GM21576 (cell line): ENCODE results near the gene ABAT.

ENCODE experiments used
- ATAC-seq: cut with Tn5 transposase; IDR thresholded peaks from one replicate; pipeline ENCODE4 v1.9.1; 2021; ENCODE audit warnings: mild to moderate bottlenecking, moderate library complexity; ENCODE audit not compliant: unreplicated experiment

Gene ABAT

DNA sequence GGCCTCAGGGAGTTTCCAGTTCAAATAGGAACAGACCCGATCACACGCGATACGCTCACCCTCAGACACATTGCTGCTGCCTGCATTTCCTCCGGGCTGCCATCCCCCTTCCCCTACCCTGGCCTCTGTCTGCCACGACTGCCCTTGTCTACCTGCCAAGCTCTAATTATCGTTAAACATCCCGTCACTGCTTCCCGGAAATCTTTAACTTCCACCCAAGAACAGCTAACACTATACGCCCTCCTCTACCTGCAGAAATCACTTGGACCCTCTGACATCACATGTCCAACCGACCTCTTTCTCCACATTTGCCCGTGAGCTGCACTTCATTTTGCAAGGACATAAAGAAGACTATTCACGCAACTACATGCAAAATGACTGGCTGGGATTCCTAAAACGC, 40.4 kb downstream of the ABAT start:
- ATAC-seq: no peak

DNA sequence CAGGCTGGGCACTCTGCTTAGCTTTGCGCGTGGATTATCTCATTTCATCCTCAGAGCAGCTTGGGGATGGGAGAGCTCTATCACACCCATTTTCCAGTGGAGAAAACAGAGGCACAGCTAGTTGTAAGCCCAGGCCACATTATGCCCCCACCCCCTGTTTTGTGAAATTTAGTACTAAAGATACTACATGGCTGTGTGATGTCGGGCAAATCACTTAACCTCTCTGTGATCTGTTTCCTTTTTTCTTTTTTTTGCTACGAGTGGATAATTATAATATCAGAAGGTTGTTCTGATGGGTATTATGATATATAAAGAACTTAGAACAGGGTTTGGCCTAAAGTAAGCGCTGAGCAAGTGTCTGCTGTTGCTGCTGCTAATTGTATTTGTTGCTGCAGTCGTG, 41.6 kb downstream of the ABAT start:
- no peak for ATAC-seq

DNA sequence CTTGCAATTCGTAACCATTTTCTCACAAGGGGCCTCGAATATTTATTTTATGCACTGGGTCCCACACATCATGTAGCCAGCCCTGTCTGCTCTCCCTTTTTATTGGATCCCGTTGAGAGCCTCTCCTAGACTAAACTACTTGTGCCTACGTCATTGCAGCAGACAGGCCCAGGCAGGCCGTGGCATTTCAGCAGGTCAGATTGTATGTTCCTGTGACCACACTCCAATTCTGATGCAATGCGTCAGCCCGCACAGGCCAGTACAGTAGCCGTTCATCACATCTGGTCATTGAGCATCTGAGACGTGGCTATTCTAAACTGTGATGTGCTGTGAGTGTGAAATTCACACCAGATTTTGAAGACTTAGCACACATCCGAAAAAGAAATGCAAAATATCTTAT, 42.2 kb downstream of the ABAT start:
- no peak for ATAC-seq

DNA sequence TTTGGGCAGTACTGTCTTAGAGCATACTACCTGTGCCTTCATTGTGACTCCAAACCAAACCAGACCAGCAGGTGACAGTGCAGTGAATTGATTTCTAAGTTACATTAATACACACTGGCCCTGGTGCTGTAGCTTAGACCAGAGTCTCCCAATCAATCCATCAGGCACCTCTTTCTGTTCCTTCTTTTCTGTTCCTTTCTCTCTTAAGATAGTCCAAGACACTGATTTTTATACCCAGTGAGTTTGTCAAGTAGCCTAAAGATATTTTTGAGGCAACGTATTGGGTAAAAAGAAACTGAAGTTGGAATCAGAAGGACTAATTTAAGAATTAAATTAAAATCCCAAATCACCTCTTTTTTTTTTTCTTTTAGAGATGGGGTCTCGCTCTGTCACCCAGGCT, 43.1 kb downstream of the ABAT start:
- no peak for ATAC-seq

DNA sequence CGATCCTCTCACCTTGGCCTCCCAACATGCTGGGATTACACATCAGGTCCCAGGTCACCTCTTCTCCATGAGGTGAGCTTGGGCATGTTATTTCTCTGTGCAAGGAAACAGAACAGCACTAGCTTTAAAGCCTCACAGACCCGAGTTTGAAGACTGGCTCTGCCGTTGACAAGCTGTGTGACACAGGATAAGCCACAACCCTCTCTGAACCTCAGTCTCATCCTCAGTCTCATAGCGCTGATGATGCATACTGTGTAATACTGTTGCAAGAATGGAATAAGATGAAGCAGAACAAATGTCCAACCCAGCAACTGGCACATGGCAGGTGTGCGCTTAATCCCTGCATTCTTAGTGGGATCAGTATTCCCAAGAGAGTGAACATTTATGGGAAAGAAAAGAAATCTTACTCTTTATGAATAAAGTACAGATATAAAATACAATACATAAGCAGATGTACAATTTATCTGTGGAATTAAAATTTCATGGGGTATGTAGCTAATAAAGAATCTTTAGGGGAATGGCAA, 43.5 kb downstream of the ABAT start:
- ATAC-seq: no peak

DNA sequence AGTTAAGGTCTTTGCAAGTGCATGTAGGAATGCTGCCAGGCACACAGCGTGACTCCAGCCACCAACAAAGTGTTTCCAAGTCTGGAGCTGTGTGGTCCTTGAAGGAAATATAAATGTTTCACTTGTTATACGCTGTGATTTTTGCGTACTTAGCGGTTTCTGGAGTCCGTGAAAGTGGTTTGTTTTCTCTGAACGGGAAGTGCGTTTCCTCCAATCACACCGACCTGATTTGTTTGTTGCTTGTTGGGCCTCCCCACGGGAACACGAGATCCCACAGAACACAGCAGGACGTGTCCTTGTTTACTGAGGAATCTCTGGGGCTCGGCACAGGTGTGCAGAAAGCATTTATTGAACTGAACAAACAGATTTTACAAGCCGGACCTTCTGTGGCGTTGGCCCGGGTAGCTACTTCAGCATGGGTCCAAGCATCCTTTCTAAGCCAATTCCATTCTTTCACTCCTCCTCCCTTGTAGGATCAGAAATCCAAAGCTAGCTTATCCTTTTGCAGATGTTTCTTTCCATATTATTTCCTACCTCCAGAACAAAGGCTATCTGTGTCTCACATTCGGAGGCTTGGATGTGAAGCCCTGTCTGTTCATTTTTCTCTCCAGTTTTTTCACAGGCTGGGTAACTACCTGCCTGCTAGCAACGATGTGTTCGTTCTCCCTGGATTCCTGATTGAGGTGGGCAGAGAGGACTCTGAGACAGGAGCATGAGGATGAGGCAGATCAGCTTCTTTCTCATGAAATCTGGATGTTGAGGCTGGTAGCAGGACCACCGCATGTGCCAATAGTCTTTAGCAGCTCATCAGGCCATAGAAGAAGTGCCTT, 44.6 kb downstream of the ABAT start:
- no peak for ATAC-seq

DNA sequence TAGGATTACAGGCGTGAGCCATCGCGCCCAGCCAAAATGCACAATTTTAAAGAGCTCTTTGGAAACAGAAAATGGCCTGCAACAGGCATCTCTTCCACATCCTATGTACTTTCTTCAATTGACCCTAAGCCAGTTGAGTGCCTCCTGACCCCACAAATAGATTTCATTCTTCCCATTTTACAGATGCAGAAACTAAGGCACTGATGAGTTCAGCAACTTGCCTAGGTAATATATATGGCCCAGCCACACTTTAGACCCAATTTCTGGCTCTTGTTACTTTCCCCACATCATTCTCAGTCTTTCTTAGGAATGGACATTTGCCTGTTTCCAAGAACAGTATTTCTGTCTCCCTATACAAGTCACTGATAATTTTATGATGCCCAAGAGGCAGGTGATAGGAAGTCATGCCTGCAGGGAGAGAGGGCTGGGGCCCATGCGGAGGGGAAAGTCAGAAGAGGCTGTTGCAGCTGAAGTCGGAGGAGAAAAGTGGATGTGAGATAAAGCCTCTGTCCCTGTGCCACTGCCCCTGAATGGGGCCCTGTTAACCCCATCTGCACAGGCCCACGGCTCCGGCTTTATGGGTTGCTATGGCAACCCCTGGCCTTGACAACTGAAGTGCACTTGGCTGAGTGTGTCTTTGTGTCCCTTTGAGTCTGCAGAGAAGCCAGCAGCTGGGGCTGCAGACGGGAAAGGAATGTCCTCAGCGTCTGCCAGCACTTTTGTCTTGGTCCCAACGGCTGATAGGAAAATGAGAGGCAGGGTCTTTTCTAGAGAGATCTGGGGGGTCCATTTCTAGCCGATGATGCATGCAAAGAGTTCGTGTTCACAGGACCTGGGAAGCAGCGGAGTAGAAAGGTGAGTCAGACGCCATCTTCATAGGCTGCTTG, 45.9 kb downstream of the ABAT start:
- ATAC-seq: no peak

DNA sequence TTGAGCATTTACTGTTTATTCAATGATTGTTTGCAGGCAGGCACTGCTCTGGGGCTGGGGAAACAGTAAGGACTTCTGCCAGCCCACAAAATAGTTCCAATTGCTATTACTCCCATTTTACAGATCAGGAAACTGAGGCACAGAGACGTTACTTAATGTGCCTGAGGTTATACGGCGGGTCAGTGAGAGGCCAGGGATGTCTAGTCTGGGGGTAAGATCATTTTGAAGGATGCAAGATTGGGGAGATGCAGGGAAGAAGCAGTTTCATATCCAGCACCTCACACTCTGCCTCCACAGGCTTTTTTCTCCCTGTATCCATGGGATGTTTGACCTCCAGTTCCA, 46.5 kb downstream of the ABAT start:
- no peak for ATAC-seq

DNA sequence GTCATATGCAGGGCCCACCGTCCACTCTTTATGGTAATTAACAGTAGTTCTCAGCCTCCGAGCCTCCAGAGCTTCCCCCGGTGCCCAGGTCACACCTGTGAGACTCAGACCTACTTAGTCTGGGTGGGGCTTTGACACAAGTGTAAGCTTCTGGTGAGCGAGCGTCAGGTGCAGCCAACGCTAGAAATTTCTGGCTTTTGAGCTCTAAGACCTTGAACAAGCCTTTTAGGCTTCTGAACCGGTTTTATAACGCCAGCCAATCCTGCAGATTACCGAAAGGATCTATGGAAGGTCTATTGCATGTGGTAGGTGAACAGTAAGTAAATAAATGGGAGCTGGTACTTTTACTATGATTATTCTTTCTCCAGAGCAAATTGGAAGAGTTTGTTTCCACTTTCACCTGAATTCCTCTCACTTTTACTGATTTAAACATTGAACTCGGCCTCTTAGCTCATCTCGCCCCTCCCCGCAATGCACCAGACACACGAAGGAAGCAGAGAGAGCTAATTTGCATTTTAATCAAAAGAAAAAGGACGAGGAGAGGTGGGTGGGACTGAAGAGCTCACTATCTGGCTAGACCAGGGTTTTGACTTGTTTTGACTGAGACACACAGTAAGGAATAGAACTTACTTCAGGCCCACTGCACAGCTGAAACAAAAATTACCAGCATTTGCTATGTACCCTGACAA, 47.1 kb downstream of the ABAT start:
- ATAC-seq: no peak

DNA sequence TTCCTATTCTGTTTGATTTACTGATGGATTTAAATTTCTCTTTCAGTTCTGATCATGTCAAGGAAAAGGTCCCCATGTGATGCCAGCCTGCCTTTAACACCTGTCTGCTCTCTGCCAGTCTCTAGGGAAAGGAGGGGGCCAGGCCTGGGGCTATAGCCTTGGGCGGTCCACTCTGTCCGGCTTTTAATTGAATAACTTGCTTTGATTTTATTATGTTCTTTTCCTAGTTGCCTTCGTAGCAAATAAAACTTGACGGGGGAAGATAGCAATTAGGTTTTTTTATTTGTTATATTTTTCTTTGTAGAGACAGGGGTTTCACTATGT, 47.6 kb downstream of the ABAT start:
- ATAC-seq: no peak

DNA sequence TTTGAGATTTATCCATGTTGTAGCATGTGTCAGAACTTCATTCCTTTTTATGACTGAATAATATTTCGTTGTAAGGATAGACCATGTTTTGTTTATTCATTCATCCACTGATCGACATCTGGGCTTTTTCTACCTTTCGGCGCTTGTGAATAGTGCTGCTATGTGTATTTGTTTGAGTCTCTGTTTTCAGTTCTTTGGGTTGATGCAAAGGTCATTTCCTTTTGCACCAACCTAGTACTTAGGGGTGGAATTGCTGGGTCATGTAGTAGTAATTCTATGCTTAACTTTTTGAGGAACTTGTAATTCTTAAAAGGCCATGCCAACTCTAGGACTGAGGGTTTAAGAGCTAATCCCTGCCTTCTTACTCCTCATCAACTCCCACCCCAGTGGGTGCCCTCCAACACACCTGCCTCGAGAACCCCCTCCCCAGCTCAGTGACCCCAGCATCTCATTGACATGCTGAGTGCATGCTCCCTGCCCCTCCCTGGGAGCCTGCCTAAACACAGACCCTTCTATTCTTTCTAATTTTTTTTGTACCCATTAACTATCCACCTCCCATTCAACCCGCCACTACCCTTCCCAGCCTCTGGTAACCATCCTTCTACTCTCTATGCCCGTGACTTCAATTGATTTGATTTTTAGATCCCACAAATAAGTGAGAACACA, 51.2 kb downstream of the ABAT start:
- no peak for ATAC-seq

DNA sequence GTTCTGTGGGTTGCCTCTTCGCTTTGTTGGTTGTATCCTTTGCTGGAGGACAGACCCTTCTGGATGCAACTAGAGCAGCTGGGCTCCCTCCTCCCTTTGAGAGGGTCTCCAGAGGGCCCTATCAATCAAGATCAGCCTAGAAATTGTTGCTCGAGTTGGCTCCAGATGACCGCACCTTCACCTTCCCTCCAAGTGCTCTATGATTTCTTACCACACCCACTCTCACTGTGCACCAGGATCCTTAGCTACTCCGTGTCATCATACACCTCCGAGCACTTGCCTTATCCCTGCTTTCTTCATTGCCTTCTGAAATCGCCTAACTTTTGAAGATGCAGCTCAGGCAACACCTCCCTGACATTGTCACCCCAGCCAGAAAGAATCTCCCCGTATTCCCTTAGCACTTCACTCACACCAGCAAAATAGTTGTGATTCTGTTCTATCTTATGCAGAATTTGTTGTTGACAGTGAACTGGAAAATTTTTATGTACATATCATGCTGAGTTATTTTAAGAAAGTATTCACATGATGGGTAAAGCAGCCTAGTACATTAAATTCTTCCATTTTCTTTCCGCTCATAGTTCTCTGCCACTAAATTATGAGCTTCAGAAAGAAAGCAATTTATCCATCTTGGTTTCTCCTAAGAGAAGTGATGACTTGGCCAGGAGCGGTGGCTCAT, 52.9 kb downstream of the ABAT start:
- no peak for ATAC-seq

DNA sequence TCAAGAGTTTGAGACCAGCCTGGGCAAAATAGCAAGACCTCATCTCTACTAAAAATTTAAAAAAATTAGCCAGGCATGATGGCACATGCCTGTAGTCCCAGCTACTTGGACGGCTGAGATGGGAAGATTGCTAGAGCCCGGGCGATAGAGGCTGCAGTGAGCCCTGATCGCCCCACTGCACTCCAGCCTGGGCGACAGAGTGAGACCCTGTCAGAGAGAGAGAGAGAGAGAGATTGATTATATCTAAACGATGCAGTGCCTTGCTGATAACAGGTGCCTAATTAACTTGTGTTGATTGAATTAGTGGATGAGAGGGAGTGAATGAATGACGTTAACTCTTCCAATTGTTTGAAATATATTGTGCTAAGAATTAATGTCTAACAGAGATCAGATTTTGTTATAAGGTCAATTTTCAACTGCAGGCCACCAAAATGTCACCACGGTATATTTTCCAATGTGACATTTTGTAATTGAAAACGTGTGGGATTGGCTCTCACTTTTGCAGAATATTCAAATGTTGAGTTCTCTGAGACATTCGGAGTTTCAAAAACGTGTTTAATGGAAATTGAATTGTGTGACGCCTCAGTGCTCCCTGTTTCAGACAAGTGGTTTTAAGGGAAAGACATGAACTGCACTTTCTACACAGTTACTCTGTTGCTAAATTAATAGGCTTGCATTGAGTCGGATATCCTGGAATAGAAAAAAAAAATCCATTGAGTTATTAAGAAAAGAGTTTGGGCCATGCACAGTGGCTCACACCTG, 53.6 kb downstream of the ABAT start:
- no peak for ATAC-seq

DNA sequence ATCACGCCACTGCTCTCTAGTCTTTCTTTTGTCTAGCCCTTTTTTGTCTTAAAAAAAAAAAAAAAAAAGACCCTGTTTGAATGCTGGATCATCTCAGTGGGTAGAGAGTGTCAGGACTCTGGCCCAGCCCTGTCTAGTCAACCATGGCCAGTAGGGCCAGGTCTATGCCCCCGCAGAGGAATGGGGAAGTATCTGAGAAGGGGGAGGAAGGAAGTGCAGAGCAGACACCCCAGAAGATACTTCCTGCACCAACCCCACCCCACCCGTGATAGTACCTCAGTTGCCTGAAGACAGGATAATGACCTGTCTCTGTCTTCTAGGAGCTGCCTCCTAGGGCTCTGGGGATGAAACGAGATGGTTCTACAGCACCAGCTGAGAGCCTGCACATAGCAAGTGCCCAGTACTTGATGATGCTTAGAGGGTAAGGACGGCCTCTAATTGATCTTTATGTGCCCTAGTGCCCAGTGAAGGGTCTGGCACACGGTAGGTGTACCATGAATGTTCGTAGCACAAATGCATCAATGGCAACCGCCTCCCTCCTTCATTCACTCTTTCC, 55.4 kb downstream of the ABAT start:
- ATAC-seq: no peak

DNA sequence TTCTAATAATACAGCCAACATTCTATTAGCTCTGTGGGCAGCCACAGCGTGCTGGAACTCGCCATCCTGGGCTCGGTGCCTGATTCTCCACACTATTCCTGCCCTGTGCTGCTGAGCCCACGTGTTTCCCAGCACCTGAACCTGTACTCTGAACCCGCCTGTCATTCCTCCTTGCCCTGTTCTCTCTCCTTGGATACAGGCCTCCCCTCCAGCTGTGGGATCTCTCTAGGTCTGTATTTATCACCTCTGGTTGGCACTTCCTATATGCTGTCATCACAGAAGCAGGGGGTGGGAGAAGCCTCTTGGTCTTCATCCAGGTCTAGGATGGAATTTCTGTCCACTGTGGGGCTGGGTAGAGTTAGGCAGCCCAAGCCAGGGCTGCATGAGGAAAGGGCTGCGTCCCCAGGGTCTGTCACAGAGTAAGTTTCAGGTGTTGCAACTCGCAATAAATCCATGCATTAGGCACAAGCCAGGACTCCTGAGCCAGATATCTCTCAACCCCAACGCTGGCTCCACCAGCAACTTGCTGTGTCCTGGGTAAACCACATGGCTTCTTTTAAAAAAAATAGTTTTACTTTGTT, 56.0 kb downstream of the ABAT start:
- ATAC-seq: no peak

DNA sequence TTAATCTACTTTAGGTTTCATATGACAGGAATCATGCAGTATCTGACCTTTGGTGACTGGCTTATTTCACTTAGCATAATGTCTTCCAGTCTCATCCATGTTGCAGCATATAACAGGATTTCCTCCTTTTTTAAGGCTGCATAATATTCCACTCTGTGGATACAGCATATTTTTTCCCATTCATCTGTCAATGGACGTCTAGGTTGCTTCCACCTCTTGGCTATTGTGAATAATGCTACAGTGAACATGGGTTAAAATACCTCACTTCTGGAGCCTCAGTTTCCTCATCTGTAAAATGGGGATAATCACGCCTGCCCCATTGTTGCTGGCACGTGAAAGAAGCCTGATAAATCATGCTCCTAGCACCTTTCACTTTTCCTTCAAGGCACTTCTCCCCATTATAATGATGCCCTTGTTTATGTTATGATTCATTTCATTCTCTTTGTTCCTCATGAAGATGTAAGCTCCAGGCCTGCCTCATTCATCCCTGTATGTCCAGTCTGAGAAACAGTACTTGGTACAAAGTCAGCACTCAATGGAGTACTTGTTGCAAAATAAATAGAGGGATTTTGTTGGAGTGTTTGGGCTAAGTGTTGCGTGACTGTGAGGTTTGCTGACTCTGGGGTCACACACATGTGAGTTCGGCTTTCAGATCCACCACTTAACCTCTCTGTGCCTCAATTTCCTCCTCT, 59.6 kb downstream of the ABAT start:
- no peak for ATAC-seq

DNA sequence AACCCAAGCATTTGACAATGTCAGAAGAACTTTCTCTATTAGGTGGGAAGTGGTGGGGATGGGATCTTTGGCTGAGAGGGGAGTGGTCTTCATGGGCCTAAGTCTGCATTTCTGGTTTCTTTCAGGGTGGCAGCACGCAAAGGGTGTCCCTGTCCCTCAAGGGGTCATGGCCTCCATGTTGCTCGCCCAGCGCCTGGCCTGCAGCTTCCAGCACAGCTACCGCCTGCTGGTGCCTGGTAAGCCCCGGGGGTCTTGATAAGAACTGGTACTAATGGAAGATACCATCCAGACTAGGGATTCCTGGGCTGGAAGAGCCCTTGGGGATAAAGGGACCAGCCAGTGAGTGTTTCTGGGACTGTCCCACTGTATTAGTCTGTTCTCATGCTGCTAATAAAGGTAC, 61.2 kb downstream of the ABAT start:
- no peak for ATAC-seq

DNA sequence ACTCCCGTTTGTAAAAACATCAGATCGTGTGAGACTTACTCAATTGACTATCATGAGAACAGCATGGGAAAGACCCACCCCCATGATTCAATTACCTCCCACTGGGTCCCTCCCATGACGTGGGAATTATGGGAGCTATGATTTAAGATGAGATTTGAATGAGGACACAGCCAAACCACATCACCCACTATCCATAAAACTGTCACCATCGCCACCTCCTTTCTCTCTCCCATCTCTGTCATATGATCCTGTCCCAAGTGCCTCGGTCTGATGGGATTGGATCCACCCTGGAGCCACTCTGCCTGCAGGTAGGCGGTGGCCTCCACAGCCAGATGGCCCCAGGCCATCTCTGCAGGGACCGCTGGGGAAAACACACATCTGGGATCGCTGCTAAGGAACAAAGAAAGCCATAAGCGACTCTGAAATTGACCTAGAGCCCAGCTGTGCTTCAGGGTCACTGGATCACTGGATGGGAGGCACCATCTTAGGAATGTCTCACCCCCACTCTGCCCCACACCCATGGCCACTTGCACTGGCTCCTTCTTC, 61.8 kb downstream of the ABAT start:
- ATAC-seq: no peak
